Endothelial cell of umbilical vein (primary cell): ENCODE results near the gene COL9A3.

Experiments
- EZH2 ChIP-seq: IDR thresholded peaks from 2 replicates; pipeline ENCODE4 v1.6.1; 2012; ENCODE audit warnings: borderline replicate concordance, low read depth, mild to moderate bottlenecking, moderate library complexity, low read length, inconsistent platforms; ENCODE audit not compliant: severe bottlenecking
- FOS ChIP-seq: IDR thresholded peaks from 2 replicates; pipeline ENCODE4 v1.6.1; 2011; ENCODE audit warnings: mild to moderate bottlenecking, low read length, moderate library complexity, borderline replicate concordance; ENCODE audit not compliant: insufficient read depth
- GATA2 ChIP-seq: IDR thresholded peaks from 2 replicates; pipeline ENCODE4 v1.7.0; 2011; ENCODE audit warnings: low read depth, mild to moderate bottlenecking, moderate library complexity, mixed read lengths, low read length; ENCODE audit not compliant: insufficient read length, insufficient read depth
- JUN ChIP-seq: IDR thresholded peaks from 2 replicates; pipeline ENCODE4 v1.6.1; 2011; ENCODE audit warnings: borderline replicate concordance, low read depth; ENCODE audit not compliant: insufficient read length, insufficient read depth
- MAX ChIP-seq: IDR thresholded peaks from 2 replicates; pipeline ENCODE4 v1.6.1; 2011; ENCODE audit not compliant: insufficient read depth, insufficient read length
- MYC ChIP-seq: IDR thresholded peaks from one replicate; pipeline ENCODE4 v1.6.1; 2011; ENCODE audit warnings: mild to moderate bottlenecking, low read depth, low read length
- POLR2A ChIP-seq: IDR thresholded peaks from 2 replicates; pipeline ENCODE4 v1.6.1; 2012; ENCODE audit warnings: low read depth, mild to moderate bottlenecking, control low read depth, low read length
- POLR2AphosphoS5 ChIP-seq: IDR thresholded peaks from 2 replicates; pipeline ENCODE4 v1.6.1; 2012; ENCODE audit warnings: low read depth, mild to moderate bottlenecking, control low read depth, low read length, moderate library complexity; ENCODE audit not compliant: insufficient read depth
- TF ChIP-seq, protein P1 (sequence below), 2 donors: IDR thresholded peaks; 1 replicate in 1 of 2; 2 replicates in 1 of 2; pipeline ENCODE4 v1.5.1; 2011; ENCODE audit warnings: low read length in 2 of 2, mild to moderate bottlenecking in 2 of 2, moderate library complexity in 2 of 2, control low read depth in 1 of 2, inconsistent platforms in 1 of 2, low read depth in 1 of 2; ENCODE audit not compliant: insufficient read depth in 1 of 2; ENCODE audit errors: extremely low read depth in 1 of 2

DNA sequence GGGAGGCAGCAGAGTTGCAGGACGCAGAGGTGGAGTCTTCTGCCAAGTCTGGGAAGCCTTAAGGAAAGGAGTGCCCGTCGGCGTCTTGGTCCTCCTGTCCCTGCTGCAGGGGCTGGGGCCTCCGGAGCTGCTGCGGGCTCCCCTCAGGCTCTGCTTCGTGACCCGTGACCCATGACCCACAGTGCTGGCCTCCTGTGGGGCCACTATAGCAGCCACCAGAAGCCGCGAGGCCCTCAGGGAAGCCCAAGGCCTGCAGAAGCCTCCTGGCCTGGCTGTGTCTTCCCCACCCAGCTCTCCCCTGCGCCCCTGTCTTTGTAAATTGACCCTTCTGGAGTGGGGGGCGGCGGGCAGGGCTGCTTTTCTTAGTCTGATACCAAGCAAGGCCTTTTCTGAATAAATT lies 3.3 kb upstream of the COL9A3 start:
- TF ChIP-seq, protein P1, sequence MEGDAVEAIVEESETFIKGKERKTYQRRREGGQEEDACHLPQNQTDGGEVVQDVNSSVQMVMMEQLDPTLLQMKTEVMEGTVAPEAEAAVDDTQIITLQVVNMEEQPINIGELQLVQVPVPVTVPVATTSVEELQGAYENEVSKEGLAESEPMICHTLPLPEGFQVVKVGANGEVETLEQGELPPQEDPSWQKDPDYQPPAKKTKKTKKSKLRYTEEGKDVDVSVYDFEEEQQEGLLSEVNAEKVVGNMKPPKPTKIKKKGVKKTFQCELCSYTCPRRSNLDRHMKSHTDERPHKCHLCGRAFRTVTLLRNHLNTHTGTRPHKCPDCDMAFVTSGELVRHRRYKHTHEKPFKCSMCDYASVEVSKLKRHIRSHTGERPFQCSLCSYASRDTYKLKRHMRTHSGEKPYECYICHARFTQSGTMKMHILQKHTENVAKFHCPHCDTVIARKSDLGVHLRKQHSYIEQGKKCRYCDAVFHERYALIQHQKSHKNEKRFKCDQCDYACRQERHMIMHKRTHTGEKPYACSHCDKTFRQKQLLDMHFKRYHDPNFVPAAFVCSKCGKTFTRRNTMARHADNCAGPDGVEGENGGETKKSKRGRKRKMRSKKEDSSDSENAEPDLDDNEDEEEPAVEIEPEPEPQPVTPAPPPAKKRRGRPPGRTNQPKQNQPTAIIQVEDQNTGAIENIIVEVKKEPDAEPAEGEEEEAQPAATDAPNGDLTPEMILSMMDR (IDR thresholded peaks at IDR 0.05; ENCODE audit: extremely low read depth in 1 of 2, insufficient read depth in 1 of 2, low read depth in 1 of 2, low read length in 2 of 2), result no peak
- TF ChIP-seq POLR2AphosphoS5 (no peak), EZH2 (no peak), POLR2A (no peak), MYC (no peak), FOS (no peak), MAX (no peak), JUN (no peak), GATA2 (no peak)
